K562 (cell line): ENCODE measurements around the gene EVI5. TPM values are rescaled to one million over a fixed set of nuclear protein-coding genes. Genes with fewer than 3 reads are reported as not detected.

Source experiments
- CAMTA2 ChIP-seq: fragments of 250-450 bp; sonication (Bioruptor Pico); conservative IDR thresholded peaks from 2 replicates; pipeline ENCODE4 v1.5.1; 2022
- GABPA ChIP-seq: fragments of 200-800 bp; sonication (Bioruptor generic); conservative IDR thresholded peaks from 2 replicates; pipeline ENCODE4 v1.6.1; 2016; ENCODE audit warnings: low read depth, missing genetic modification characterization, missing compliant biosample characterization
- JUND ChIP-seq, 2 experiments: IDR thresholded peaks; 2 replicates in 1 of 2; 3 replicates in 1 of 2; pipeline ENCODE4 v1.6.1; 2011; ENCODE audit warnings: borderline replicate concordance in 2 of 2, low read depth in 2 of 2, low read length in 2 of 2, improper control_type of control experiment in 1 of 2, missing biosample characterization in 1 of 2, missing genetic modification characterization in 1 of 2, missing genetic modification reagents in 1 of 2
- KLF16 ChIP-seq: IDR thresholded peaks from 2 replicates; pipeline ENCODE4 v1.6.1; 2016; ENCODE audit warnings: antibody characterized with exemption
- PCBP1 ChIP-seq: fragments of 200-400 bp; formaldehyde crosslinking; IDR thresholded peaks from 2 replicates; pipeline ENCODE4 v1.6.1; 2018; ENCODE audit warnings: mild to moderate bottlenecking, low read depth, low read length; ENCODE audit not compliant: poor library complexity, severe bottlenecking
- PTBP1 ChIP-seq: fragments of 200-400 bp; formaldehyde crosslinking; IDR thresholded peaks from 2 replicates; pipeline ENCODE4 v1.6.1; 2017; ENCODE audit warnings: low read depth, low read length
- SMC3 ChIP-seq: conservative IDR thresholded peaks from 2 replicates; pipeline ENCODE4 v1.6.1; 2011; ENCODE audit warnings: low read depth, low read length, improper control_type of control experiment; ENCODE audit not compliant: insufficient read depth
- TCF7L2 ChIP-seq: fragments of 150-350 bp; IDR thresholded peaks from 2 replicates; pipeline ENCODE4 v1.6.1; 2016; ENCODE audit warnings: low read depth, mild to moderate bottlenecking, low read length, moderate library complexity
- ZKSCAN1 ChIP-seq: fragments of 150-350 bp; IDR thresholded peaks from 2 replicates; pipeline ENCODE4 v1.6.1; 2016; ENCODE audit warnings: low read depth, low read length
- ZNF282 ChIP-seq: sonication (generic); formaldehyde crosslinking; IDR thresholded peaks from 2 replicates; pipeline ENCODE4 v1.8.1; 2023; ENCODE audit warnings: missing genetic modification reagents
- ZNF3 ChIP-seq: fragments of 250-450 bp; sonication (Bioruptor Pico); IDR thresholded peaks from 2 replicates; pipeline ENCODE4 v1.5.0; 2021; ENCODE audit warnings: mild to moderate bottlenecking, moderate library complexity
- polyA plus RNA-seq, 8 experiments: library from polyadenylated mRNA; depleted of rRNA in 4 of 8; stranded (reverse) in 5 of 8; unstranded in 3 of 8; fragments of >200 nt; fragmentation: Nextera tagmentation in 2 of 8; fragmentation: Illumina TruSeq in 1 of 8; extraction: Ambion mirVana in 2 of 8; extraction: Trizol in 1 of 8; gene quantifications; 2 replicates each; pipeline versions ENCODE4 v1.2.1 to v1.2.3, GENCODE V29; 2011 to 2014; ENCODE audit warnings: inconsistent platforms in 1 of 8, missing spikeins in 1 of 8
- total RNA-seq, 7 experiments: library from RNA; depleted of rRNA in 6 of 7; stranded (reverse); fragments of >200 nt in 6 of 7; fragmentation: Illumina TruSeq in 2 of 7; extraction: Trizol in 2 of 7; gene quantifications; 2 replicates each; pipeline versions ENCODE4 v1.2.1 to v1.2.3, GENCODE V29; 2011 to 2021; ENCODE audit warnings: low replicate concordance in 1 of 7
- TF ChIP-seq, protein P1 (sequence below): IDR thresholded peaks from 2 replicates; pipeline ENCODE4 v1.6.1; 2011; ENCODE audit not compliant: insufficient read length; ENCODE audit errors: extremely low read depth
- TF ChIP-seq, protein P2 (sequence below): fragments of 450-650 bp; formaldehyde crosslinking; IDR thresholded peaks from 2 replicates; pipeline ENCODE4 v1.4.0; 2020; ENCODE audit warnings: mild to moderate bottlenecking, moderate library complexity
- TF ChIP-seq, protein P3 (sequence below): sonication (generic); IDR thresholded peaks from 2 replicates; pipeline ENCODE4 v1.6.1; 2016
- TF ChIP-seq, protein P4 (sequence below), 2 experiments: fragments of 450-650 bp; formaldehyde crosslinking in 1 of 2; IDR thresholded peaks; 2 replicates each; pipeline versions ENCODE4 v1.4.0 to v1.6.1; 2014 to 2020; ENCODE audit warnings: mild to moderate bottlenecking in 2 of 2, borderline replicate concordance in 1 of 2, low read depth in 1 of 2

The EVI5 gene
- total and polyA plus RNA-seq, 9 of the 15 experiments (the other 6 are each of a cell fraction or from before 2014, with no cell fraction given), result 1.7 to 50.1 (median 13.7) TPM

DNA sequence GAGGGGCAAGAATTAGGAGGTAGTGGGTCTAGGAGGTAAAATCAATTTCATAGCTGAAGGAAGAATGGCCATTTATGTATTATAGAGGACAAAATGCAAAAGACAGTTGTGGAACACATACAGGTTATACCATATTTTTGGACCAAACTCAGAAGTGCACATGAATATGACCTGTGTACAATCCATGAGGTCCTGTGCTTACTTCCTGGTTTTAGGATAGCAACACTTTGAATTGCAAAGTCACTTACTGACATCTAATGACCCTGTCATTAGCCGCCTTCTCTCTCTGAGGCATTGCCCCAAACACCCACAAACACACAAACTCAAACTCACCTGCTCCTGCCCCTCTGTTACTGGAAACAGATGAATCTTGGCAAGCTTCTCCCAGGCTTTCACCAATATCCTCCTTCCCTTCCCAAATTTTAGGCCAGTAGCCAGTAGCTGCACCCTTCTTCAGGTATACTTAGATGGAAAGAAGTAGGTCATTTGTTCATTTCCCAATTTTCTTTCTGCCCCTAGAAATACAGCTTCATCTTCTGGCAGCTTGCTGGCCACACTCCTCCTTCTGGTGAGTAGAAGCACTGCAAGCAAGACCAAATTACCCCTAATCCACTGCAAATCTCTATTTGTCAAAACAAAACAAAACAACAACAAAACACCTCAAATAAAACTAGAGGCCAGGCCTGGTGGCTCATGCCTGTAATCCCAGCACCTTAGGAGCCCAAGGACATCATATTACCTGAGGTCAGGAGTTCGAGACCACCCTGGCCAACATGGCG, 33.3 kb upstream of the EVI5 start (continued):
- no peak for TF ChIP-seq ZKSCAN1
- TF ChIP-seq JUND (IDR thresholded peaks at IDR 0.05; ENCODE audit: borderline replicate concordance, low read depth, low read length), result no peak
- TF ChIP-seq JUND (tag; IDR thresholded peaks at IDR 0.05; ENCODE audit: borderline replicate concordance, low read depth, low read length), result no peak
- TF ChIP-seq ZNF282 (CRISPR knock-in tag), result no peak
- peak; percentile 68 for TF ChIP-seq SMC3
- TF ChIP-seq ZNF3 (CRISPR knock-in tag), result no peak
- TF ChIP-seq, protein P1, sequence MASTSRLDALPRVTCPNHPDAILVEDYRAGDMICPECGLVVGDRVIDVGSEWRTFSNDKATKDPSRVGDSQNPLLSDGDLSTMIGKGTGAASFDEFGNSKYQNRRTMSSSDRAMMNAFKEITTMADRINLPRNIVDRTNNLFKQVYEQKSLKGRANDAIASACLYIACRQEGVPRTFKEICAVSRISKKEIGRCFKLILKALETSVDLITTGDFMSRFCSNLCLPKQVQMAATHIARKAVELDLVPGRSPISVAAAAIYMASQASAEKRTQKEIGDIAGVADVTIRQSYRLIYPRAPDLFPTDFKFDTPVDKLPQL, result no peak
- TF ChIP-seq GABPA (tag), result no peak
- TF ChIP-seq, protein P2, sequence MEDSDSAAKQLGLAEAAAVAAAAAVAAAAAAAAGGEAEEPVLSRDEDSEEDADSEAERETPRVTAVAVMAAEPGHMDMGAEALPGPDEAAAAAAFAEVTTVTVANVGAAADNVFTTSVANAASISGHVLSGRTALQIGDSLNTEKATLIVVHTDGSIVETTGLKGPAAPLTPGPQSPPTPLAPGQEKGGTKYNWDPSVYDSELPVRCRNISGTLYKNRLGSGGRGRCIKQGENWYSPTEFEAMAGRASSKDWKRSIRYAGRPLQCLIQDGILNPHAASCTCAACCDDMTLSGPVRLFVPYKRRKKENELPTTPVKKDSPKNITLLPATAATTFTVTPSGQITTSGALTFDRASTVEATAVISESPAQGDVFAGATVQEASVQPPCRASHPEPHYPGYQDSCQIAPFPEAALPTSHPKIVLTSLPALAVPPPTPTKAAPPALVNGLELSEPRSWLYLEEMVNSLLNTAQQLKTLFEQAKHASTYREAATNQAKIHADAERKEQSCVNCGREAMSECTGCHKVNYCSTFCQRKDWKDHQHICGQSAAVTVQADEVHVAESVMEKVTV (CRISPR knock-in tag), result 0 out of 2 replicates have a peak, but pooled peaks have one; percentile 22
- TF ChIP-seq, protein P3, sequence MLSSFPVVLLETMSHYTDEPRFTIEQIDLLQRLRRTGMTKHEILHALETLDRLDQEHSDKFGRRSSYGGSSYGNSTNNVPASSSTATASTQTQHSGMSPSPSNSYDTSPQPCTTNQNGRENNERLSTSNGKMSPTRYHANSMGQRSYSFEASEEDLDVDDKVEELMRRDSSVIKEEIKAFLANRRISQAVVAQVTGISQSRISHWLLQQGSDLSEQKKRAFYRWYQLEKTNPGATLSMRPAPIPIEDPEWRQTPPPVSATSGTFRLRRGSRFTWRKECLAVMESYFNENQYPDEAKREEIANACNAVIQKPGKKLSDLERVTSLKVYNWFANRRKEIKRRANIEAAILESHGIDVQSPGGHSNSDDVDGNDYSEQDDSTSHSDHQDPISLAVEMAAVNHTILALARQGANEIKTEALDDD, result no peak
- TF ChIP-seq PCBP1, result no peak
- TF ChIP-seq PTBP1, result no peak
- TF ChIP-seq TCF7L2, result no peak
- TF ChIP-seq, protein P4, sequence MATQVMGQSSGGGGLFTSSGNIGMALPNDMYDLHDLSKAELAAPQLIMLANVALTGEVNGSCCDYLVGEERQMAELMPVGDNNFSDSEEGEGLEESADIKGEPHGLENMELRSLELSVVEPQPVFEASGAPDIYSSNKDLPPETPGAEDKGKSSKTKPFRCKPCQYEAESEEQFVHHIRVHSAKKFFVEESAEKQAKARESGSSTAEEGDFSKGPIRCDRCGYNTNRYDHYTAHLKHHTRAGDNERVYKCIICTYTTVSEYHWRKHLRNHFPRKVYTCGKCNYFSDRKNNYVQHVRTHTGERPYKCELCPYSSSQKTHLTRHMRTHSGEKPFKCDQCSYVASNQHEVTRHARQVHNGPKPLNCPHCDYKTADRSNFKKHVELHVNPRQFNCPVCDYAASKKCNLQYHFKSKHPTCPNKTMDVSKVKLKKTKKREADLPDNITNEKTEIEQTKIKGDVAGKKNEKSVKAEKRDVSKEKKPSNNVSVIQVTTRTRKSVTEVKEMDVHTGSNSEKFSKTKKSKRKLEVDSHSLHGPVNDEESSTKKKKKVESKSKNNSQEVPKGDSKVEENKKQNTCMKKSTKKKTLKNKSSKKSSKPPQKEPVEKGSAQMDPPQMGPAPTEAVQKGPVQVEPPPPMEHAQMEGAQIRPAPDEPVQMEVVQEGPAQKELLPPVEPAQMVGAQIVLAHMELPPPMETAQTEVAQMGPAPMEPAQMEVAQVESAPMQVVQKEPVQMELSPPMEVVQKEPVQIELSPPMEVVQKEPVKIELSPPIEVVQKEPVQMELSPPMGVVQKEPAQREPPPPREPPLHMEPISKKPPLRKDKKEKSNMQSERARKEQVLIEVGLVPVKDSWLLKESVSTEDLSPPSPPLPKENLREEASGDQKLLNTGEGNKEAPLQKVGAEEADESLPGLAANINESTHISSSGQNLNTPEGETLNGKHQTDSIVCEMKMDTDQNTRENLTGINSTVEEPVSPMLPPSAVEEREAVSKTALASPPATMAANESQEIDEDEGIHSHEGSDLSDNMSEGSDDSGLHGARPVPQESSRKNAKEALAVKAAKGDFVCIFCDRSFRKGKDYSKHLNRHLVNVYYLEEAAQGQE (IDR thresholded peaks at IDR 0.05; ENCODE audit: borderline replicate concordance), result peak; percentile 69; the same call in 1 of the 2 replicates
- TF ChIP-seq, protein P4 (CRISPR knock-in tag; IDR thresholded peaks at IDR 0.05; ENCODE audit: low read depth), result no peak
- peak; percentile 18; the same call in 1 of the 2 replicates for TF ChIP-seq KLF16
- no peak for TF ChIP-seq CAMTA2 (CRISPR knock-in tag)
